ENCODE results near the gene SRC. TPM values are rescaled to one million over a fixed set of nuclear protein-coding genes. Genes with fewer than 3 reads are reported as not detected.

Gene SRC
- polyA plus RNA-seq, 1 of the 3 experiments (the other 2 are of a cell fraction), result 23.8 TPM

DNA sequence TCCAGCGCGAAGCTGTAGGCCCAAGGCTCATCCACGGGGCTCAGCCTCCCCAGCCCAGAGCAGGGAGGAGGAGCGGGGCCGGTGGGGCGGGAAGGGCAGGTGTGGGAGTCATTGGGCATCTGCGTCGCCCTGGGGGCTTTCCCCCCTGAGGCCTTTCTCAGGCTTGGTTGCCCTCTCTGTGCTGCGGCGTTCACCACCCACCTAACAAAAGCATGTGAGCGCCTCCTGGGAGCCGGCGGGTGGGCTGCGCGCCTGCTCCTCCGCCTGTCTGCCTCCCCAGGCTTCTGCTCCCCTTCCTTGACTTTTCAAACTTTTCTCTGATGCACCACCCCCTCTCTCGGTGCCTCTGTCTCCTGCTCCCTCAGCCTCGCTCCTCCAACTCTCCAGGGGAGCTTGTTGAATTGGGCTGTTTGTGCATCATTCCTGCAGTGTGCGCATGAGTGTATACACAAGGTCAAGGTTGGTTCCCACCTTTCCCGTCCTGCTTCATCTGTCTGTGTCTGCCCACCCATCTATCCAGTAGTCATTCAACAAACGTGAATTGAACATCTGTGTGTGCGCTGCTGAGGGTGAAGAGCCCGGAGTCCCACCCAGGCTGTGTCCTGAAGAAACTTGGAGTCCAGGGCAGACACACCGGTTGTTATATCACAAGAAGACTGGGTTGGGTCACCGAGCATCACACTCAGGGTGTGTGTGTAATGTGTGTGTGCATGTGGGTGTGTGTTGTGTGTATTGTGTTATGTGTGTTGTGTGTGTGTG, 92.7 kb downstream of the SRC start:
- 0 out of 2 replicates have a peak, but pooled peaks cover 6% of the 10 kb centered on the region for H3K27me3 ChIP-seq (ENCODE audit: insufficient read depth)
- no peak overlapping the region for H3K4me2 ChIP-seq
- no peak overlapping the region for H3K27ac ChIP-seq (ENCODE audit: low read depth in 2 of 2, low read length in 1 of 2)
- no peaks in the 10 kb centered on the region for H3K79me2 ChIP-seq (ENCODE audit: insufficient read depth)
- no peak for TF ChIP-seq MEF2A (IDR thresholded peaks at IDR 0.05; ENCODE audit: borderline replicate concordance, low read depth)
- TF ChIP-seq, protein P1, sequence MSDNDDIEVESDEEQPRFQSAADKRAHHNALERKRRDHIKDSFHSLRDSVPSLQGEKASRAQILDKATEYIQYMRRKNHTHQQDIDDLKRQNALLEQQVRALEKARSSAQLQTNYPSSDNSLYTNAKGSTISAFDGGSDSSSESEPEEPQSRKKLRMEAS (IDR thresholded peaks at IDR 0.05; ENCODE audit: low read depth), result no peak
- no peak overlapping the region for H3K4me3 ChIP-seq (ENCODE audit: low read depth in 2 of 2, low read length in 1 of 2)
- ChIA-PET CTCF (interaction anchor here (0.9 kb wide), 1 partner anchor 12 kb away, joined by 3 read pairs; no protein-coding TSS in a partner anchor), POLR2A (no interaction called here)
- H3K9me2 ChIP-seq, result no peaks in the 10 kb centered on the region
- no peaks in the 10 kb centered on the region for H3K4me1 ChIP-seq (ENCODE audit: control insufficient read depth in 1 of 2, insufficient read depth in 2 of 2, low read depth in 1 of 2, low read length in 1 of 2)
- DNase-seq, result no peak
- no peaks in the 10 kb centered on the region for H3F3A ChIP-seq (replicated peaks; ENCODE audit: insufficient read depth)
- H3K9ac ChIP-seq, result no peak overlapping the region
- 75% methylated on average over 20 of the region's 25 CpGs for WGBS (ENCODE audit: low lambda C conversion rate)
- no peaks in the 10 kb centered on the region for H3K36me3 ChIP-seq (replicated peaks in 1 of 2; ENCODE audit: control insufficient read depth in 1 of 2, insufficient read depth in 2 of 2, low read length in 1 of 2)
- H2AFZ ChIP-seq (ENCODE audit: low read depth), result no peak overlapping the region
- no peaks in the 10 kb centered on the region for H4K20me1 ChIP-seq (ENCODE audit: insufficient read depth)
- no peaks in the 10 kb centered on the region for H3K9me3 ChIP-seq

DNA sequence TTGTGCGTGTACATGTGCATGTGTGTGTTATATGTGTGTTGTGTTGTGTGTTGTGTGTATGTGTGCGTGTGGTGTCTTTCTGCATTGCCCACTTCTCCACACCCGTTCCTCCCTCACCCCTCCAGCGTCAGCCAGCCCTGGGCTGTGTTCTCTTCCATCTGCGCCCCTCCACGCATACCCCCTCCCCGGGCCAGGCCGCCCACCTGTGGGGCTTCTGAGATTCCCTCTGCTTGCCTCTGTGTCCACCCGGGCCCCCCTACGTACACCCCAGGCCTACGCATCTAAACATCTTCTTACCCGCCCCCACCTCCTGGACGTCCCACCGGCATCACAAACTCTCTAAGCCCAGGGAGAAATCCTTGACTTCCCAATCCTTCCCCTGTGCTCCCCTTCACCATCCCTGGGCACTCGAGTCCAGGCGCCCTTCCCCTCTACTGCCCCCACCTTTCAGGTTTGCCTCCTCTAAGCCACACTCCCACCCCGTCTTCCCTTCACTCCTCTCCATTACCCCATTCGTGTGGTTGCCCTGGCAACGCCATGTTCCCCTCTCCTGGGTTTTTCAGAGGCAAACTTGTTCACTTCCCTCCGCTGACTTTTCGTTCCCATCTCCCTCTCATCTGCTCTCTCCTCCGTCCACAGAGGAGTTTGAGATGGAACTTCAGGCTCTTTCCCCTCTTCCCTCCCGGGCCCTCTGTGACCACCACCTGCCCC, 93.4 kb downstream of the SRC start:
- no peaks in the 10 kb centered on the region for H3K79me2 ChIP-seq (ENCODE audit: insufficient read depth)
- H3K9me3 ChIP-seq, result no peaks in the 10 kb centered on the region
- no peaks in the 10 kb centered on the region for H3F3A ChIP-seq (replicated peaks; ENCODE audit: insufficient read depth)
- no peak overlapping the region for H3K27ac ChIP-seq (ENCODE audit: low read depth in 2 of 2, low read length in 1 of 2)
- no peak overlapping the region for H3K4me3 ChIP-seq (ENCODE audit: low read depth in 2 of 2, low read length in 1 of 2)
- 0 out of 2 replicates have a peak, but pooled peaks cover 6% of the 10 kb centered on the region for H3K27me3 ChIP-seq (ENCODE audit: insufficient read depth)
- no peak for DNase-seq
- H3K4me1 ChIP-seq (ENCODE audit: control insufficient read depth in 1 of 2, insufficient read depth in 2 of 2, low read depth in 1 of 2, low read length in 1 of 2), result no peaks in the 10 kb centered on the region
- H2AFZ ChIP-seq (ENCODE audit: low read depth), result no peak overlapping the region
- H3K4me2 ChIP-seq, result no peak overlapping the region
- CTCF ChIA-PET, result interaction anchor here (0.9 kb wide), 1 partner anchor 13 kb away, joined by 3 read pairs; no protein-coding TSS in a partner anchor
- POLR2A ChIA-PET, result no interaction called here
- WGBS (ENCODE audit: low lambda C conversion rate), result 69% methylated on average over 23 of the region's 23 CpGs
- no peaks in the 10 kb centered on the region for H3K9me2 ChIP-seq
- H3K9ac ChIP-seq, result no peak overlapping the region
- TF ChIP-seq, protein P2, sequence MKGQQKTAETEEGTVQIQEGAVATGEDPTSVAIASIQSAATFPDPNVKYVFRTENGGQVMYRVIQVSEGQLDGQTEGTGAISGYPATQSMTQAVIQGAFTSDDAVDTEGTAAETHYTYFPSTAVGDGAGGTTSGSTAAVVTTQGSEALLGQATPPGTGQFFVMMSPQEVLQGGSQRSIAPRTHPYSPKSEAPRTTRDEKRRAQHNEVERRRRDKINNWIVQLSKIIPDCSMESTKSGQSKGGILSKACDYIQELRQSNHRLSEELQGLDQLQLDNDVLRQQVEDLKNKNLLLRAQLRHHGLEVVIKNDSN (IDR thresholded peaks at IDR 0.05; ENCODE audit: borderline replicate concordance, low read depth), result no peak
- TF ChIP-seq EZH2phosphoT487 (IDR thresholded peaks at IDR 0.05; ENCODE audit: borderline replicate concordance, low read depth), result no peak
- no peak for TF ChIP-seq RCOR1 (IDR thresholded peaks at IDR 0.05; ENCODE audit: low read length)
- TF ChIP-seq, protein P1 (IDR thresholded peaks at IDR 0.05; ENCODE audit: low read depth), result no peak
- no peak for TF ChIP-seq FOXM1 (IDR thresholded peaks at IDR 0.05; ENCODE audit: low read depth)
- TF ChIP-seq YY1 (IDR thresholded peaks at IDR 0.05; ENCODE audit: low read depth), result no peak
- TF ChIP-seq RXRA (IDR thresholded peaks at IDR 0.05; ENCODE audit: borderline replicate concordance, low read depth), result no peak
- no peak for TF ChIP-seq TEAD4 (IDR thresholded peaks at IDR 0.05; ENCODE audit: borderline replicate concordance, insufficient read depth)
- no peak for TF ChIP-seq SIN3A (IDR thresholded peaks at IDR 0.05; ENCODE audit: borderline replicate concordance, low read depth, low read length)
- TF ChIP-seq, protein P3, sequence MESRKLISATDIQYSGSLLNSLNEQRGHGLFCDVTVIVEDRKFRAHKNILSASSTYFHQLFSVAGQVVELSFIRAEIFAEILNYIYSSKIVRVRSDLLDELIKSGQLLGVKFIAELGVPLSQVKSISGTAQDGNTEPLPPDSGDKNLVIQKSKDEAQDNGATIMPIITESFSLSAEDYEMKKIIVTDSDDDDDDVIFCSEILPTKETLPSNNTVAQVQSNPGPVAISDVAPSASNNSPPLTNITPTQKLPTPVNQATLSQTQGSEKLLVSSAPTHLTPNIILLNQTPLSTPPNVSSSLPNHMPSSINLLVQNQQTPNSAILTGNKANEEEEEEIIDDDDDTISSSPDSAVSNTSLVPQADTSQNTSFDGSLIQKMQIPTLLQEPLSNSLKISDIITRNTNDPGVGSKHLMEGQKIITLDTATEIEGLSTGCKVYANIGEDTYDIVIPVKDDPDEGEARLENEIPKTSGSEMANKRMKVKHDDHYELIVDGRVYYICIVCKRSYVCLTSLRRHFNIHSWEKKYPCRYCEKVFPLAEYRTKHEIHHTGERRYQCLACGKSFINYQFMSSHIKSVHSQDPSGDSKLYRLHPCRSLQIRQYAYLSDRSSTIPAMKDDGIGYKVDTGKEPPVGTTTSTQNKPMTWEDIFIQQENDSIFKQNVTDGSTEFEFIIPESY (IDR thresholded peaks at IDR 0.05; ENCODE audit: borderline replicate concordance, low read depth), result no peak
- TF ChIP-seq, protein P4, sequence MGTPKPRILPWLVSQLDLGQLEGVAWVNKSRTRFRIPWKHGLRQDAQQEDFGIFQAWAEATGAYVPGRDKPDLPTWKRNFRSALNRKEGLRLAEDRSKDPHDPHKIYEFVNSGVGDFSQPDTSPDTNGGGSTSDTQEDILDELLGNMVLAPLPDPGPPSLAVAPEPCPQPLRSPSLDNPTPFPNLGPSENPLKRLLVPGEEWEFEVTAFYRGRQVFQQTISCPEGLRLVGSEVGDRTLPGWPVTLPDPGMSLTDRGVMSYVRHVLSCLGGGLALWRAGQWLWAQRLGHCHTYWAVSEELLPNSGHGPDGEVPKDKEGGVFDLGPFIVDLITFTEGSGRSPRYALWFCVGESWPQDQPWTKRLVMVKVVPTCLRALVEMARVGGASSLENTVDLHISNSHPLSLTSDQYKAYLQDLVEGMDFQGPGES (IDR thresholded peaks at IDR 0.05; ENCODE audit: low read depth, low read length), result no peak
- no peak for TF ChIP-seq POLR2AphosphoS5 (IDR thresholded peaks at IDR 0.05; ENCODE audit: low read depth, low read length)
- TF ChIP-seq NRF1 (IDR thresholded peaks at IDR 0.05; ENCODE audit: low read depth, low read length), result no peak
- no peak for TF ChIP-seq RAD21 (IDR thresholded peaks at IDR 0.05; ENCODE audit: low read length)
- TF ChIP-seq SMC3 (IDR thresholded peaks at IDR 0.05; ENCODE audit: low read depth, low read length), result no peak
- H4K20me1 ChIP-seq (ENCODE audit: insufficient read depth), result no peaks in the 10 kb centered on the region
- no peaks in the 10 kb centered on the region for H3K36me3 ChIP-seq (replicated peaks in 1 of 2; ENCODE audit: control insufficient read depth in 1 of 2, insufficient read depth in 2 of 2, low read length in 1 of 2)

Data from SK-N-SH (cell line).